ENCODE measurements around the gene WDFY2.

GRCh38 chr13:51688937-51689662, 104.8 kb downstream of the WDFY2 start:
- TF ChIP-seq ZNF274 (IDR thresholded peaks at IDR 0.05; ENCODE audit: borderline replicate concordance, extremely low read depth, low read length) (no peak), POLR2A (IDR thresholded peaks at IDR 0.05; ENCODE audit: control extremely low read depth in 1 of 2, low read depth in 2 of 2, low read length in 2 of 2) (no peak), CREB1 (IDR thresholded peaks at IDR 0.05) (no peak), YY1 (IDR thresholded peaks at IDR 0.05; ENCODE audit: low read depth, low read length) (no peak), CTCF (IDR thresholded peaks at IDR 0.05; ENCODE audit: control extremely low read depth in 1 of 3, insufficient read depth in 1 of 3, low read depth in 1 of 3, low read length in 3 of 3) (no peak), TAF1 (IDR thresholded peaks at IDR 0.05; ENCODE audit: low read depth, low read length) (no peak), POLR2AphosphoS5 (IDR thresholded peaks at IDR 0.05; ENCODE audit: low read depth, low read length) (no peak), BCL11A (IDR thresholded peaks at IDR 0.05; ENCODE audit: low read depth in 2 of 2, low read length in 2 of 2) (no peak), ATF3 (IDR thresholded peaks at IDR 0.05; ENCODE audit: insufficient read depth, low read depth, low read length) (no peak), RNF2 (IDR thresholded peaks at IDR 0.05; ENCODE audit: borderline replicate concordance, low read depth, low read length, missing control alignments, poor library complexity, severe bottlenecking) (no peak), EZH2 (IDR thresholded peaks at IDR 0.05; ENCODE audit: low read depth, low read length, severe bottlenecking) (no peak), MAX (IDR thresholded peaks at IDR 0.05) (no peak), TBP (IDR thresholded peaks at IDR 0.05; ENCODE audit: low read depth, low read length) (no peak)

Data from H1 (cell line).